ENCODE data around the gene SUPT6H.

DNA sequence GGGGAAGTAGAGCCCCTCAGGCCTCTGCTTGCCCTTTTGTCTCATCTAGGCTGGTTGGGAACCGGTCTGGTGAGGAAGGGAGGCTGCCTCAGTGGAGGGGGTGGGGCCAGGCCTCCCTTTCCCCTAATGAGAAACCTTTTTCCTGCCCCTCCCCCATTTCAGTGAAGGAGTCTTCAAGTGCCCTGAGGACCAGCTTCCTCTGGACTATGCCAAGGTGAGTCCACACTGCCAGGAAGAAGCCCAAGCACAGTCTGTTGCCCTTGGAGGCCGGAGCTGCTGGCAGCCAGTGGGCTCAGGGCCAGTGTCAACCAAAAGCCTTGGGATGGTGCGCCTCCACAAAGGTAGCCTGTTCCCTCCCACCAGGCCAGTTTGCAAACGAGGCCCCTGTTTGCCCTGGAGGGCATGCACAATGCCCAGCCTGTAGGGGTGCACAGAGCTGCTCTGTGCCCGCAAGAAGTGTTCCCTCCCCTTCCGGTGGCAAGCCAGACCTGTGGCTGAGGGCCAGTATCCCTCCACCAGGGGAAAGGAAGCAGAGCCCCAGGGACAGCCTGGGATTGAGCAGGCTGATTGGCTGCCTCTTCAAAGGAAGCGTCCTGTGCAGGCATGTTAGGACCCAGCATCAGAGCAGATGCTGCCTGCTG is 85.2 kb downstream of the SUPT6H start:
- TF ChIP-seq POLR2A (IDR thresholded peaks at IDR 0.05; ENCODE audit: low read length) (no peak), HOXA7 (CRISPR knock-in tag; IDR thresholded peaks at IDR 0.05) (0 out of 2 replicates have a peak, but pooled peaks have one; percentile 16), FOXS1 (CRISPR knock-in tag; IDR thresholded peaks at IDR 0.05) (no peak)
- TF ChIP-seq, protein P1, sequence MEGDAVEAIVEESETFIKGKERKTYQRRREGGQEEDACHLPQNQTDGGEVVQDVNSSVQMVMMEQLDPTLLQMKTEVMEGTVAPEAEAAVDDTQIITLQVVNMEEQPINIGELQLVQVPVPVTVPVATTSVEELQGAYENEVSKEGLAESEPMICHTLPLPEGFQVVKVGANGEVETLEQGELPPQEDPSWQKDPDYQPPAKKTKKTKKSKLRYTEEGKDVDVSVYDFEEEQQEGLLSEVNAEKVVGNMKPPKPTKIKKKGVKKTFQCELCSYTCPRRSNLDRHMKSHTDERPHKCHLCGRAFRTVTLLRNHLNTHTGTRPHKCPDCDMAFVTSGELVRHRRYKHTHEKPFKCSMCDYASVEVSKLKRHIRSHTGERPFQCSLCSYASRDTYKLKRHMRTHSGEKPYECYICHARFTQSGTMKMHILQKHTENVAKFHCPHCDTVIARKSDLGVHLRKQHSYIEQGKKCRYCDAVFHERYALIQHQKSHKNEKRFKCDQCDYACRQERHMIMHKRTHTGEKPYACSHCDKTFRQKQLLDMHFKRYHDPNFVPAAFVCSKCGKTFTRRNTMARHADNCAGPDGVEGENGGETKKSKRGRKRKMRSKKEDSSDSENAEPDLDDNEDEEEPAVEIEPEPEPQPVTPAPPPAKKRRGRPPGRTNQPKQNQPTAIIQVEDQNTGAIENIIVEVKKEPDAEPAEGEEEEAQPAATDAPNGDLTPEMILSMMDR (IDR thresholded peaks at IDR 0.05): no peak
- TF ChIP-seq, protein P2, sequence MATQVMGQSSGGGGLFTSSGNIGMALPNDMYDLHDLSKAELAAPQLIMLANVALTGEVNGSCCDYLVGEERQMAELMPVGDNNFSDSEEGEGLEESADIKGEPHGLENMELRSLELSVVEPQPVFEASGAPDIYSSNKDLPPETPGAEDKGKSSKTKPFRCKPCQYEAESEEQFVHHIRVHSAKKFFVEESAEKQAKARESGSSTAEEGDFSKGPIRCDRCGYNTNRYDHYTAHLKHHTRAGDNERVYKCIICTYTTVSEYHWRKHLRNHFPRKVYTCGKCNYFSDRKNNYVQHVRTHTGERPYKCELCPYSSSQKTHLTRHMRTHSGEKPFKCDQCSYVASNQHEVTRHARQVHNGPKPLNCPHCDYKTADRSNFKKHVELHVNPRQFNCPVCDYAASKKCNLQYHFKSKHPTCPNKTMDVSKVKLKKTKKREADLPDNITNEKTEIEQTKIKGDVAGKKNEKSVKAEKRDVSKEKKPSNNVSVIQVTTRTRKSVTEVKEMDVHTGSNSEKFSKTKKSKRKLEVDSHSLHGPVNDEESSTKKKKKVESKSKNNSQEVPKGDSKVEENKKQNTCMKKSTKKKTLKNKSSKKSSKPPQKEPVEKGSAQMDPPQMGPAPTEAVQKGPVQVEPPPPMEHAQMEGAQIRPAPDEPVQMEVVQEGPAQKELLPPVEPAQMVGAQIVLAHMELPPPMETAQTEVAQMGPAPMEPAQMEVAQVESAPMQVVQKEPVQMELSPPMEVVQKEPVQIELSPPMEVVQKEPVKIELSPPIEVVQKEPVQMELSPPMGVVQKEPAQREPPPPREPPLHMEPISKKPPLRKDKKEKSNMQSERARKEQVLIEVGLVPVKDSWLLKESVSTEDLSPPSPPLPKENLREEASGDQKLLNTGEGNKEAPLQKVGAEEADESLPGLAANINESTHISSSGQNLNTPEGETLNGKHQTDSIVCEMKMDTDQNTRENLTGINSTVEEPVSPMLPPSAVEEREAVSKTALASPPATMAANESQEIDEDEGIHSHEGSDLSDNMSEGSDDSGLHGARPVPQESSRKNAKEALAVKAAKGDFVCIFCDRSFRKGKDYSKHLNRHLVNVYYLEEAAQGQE (IDR thresholded peaks at IDR 0.05): no peak

Measured in A549 (cell line).